Fibroblast of lung (primary cell): Measurements from ENCODE around the gene ACSM2B.
"Not testable (repeated sequence)": the region's sequence is repeated elsewhere in the genome, so short reads cannot be mapped to it uniquely, and the experiment has no call there.

Source experiments
- EZH2 ChIP-seq: IDR thresholded peaks from 2 replicates; pipeline ENCODE4 v1.5.1; 2012; ENCODE audit warnings: low read length, control low read depth, mild to moderate bottlenecking; ENCODE audit errors: missing control alignments
- TF ChIP-seq, protein P1 (sequence below), 2 donors: IDR thresholded peaks in 1 of 2; conservative IDR thresholded peaks in 1 of 2; 1 replicate in 1 of 2; 2 replicates in 1 of 2; pipeline ENCODE4 v1.5.1; 2011 to 2012; ENCODE audit warnings: low read length in 2 of 2, control low read depth in 1 of 2, inconsistent platforms in 1 of 2, low read depth in 1 of 2, mild to moderate bottlenecking in 1 of 2

GRCh38 chr16:20554689-20555088 lies 21.5 kb downstream of the ACSM2B start:
- TF ChIP-seq, protein P1, sequence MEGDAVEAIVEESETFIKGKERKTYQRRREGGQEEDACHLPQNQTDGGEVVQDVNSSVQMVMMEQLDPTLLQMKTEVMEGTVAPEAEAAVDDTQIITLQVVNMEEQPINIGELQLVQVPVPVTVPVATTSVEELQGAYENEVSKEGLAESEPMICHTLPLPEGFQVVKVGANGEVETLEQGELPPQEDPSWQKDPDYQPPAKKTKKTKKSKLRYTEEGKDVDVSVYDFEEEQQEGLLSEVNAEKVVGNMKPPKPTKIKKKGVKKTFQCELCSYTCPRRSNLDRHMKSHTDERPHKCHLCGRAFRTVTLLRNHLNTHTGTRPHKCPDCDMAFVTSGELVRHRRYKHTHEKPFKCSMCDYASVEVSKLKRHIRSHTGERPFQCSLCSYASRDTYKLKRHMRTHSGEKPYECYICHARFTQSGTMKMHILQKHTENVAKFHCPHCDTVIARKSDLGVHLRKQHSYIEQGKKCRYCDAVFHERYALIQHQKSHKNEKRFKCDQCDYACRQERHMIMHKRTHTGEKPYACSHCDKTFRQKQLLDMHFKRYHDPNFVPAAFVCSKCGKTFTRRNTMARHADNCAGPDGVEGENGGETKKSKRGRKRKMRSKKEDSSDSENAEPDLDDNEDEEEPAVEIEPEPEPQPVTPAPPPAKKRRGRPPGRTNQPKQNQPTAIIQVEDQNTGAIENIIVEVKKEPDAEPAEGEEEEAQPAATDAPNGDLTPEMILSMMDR (conservative IDR thresholded peaks at IDR 0.05 in 1 of 2, IDR thresholded peaks at IDR 0.05 in 1 of 2; ENCODE audit: low read depth in 1 of 2, low read length in 2 of 2), result not testable (repeated sequence)
- TF ChIP-seq EZH2, result not testable (repeated sequence)
